AG04449 (cell line): ENCODE results near the gene MRNIP.

Source experiments
- CTCF ChIA-PET: fragments of 350-600 bp; formaldehyde crosslinking; extraction: SDS; loops from one replicate; lab custom pipeline; 2021; ENCODE audit warnings: antibody characterized with exemption; lab: Yijun Ruan, JAX
- POLR2A ChIA-PET: fragments of 400-600, 350-600 bp; formaldehyde crosslinking; extraction: SDS; loops from one replicate; lab custom pipeline; 2020; ENCODE audit warnings: antibody characterized with exemption, inconsistent platforms; lab: Yijun Ruan, JAX
- DNase-seq: peaks from one replicate; pipeline ENCODE4 v3.0.0-alpha.2; 2010; ENCODE audit warnings: low read depth, low spot score
- H3K4me3 ChIP-seq: 2 replicates; pipeline ENCODE4 v1.5.1; 2011; ENCODE audit warnings: low read depth, mild to moderate bottlenecking, control low read depth, low read length
- CTCF ChIP-seq: IDR thresholded peaks from one replicate; pipeline ENCODE4 v1.5.1; 2011; ENCODE audit warnings: mild to moderate bottlenecking, moderate library complexity, low read length, control low read depth, inconsistent platforms; ENCODE audit not compliant: insufficient read depth; ENCODE audit errors: missing control alignments

The MRNIP gene

DNA sequence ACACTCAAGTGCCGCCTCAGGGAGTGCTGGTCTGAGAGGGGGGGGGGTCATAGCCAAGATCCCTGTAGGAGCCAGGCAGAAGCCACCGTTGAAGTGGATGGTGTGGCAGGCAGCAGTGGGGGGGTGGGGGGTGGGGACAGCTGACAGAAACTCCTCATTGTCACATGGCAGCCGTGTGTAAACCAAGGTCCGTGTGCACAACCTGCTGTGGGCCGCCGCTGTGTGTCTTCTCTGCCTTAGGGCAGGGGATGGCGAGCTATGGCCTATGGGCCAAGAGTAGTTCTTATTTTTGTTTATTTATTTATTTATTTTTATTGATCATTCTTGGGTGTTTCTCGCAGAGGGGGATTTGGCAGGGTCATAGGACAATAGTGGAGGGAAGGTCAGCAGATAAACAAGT, 24.5 kb downstream of the MRNIP start:
- H3K4me3 ChIP-seq: no peak overlapping the region
- no peak for DNase-seq
- ChIA-PET POLR2A (interaction anchor here (0.8 kb wide), 1 partner anchor 14 kb away, joined by 3 read pairs; the partner anchor contains the start of gene SQSTM1), CTCF (no interaction called here)
- no peak for TF ChIP-seq CTCF

DNA sequence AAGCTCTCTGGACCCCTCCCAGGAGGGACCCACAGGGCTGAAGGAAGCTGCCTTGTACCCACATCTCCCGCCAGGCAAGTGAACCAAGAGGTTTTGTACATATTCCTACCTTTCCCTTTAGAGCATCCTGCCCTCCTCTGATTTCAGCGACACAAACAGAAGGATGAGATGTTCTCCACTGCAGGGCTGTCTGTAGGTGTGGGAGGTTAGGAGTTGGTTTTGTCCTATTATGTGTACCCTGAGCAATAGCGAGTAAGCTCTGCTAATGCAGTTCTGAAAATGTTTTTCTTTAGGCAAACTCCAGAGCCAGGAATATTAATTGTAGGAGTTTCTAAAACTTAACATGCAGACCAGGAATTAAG, 24.9 kb downstream of the MRNIP start:
- POLR2A ChIA-PET: interaction anchor here (0.8 to 1.5 kb wide), 3 partner anchors 11 to 13 kb away, joined by 3 to 6 read pairs (median 3); partner anchors contain the start of gene SQSTM1
- no peak overlapping the region for H3K4me3 ChIP-seq
- no peak for TF ChIP-seq CTCF
- DNase-seq: no peak
- CTCF ChIA-PET: no interaction called here

DNA sequence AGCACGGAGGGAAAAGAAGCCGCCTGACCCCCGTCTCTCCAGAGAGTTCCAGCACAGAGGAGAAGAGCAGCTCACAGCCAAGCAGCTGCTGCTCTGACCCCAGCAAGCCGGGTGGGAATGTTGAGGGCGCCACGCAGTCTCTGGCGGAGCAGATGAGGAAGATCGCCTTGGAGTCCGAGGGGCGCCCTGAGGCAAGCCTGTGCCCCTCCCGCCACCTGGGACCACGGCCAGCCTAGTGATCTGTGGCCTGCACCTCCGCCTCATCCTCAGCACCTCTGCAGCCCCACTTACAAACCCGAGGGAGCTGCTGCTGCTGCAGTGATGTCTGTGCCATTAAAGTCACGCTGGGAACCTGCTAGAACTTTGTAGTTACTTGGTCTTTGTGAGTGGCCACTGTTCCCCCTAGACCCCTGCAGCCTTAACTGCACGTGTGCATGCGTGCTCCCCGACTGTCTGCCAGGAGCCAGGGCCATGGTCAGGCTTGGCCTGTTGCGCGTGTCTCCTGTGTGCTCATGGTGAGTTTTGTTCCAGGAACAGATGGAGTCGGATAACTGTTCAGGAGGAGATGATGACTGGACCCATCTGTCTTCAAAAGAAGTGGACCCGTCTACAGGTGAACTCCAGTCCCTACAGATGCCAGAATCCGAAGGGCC, 25.4 kb downstream of the MRNIP start:
- TF ChIP-seq CTCF: no peak
- POLR2A ChIA-PET: interaction anchor here (0.8 to 1.5 kb wide), 4 partner anchors 11 to 33 kb away, joined by 3 to 6 read pairs (median 3); partner anchors contain the start of gene SQSTM1
- no peak overlapping the region for H3K4me3 ChIP-seq
- no peak for DNase-seq
- CTCF ChIA-PET: no interaction called here

- no peak for TF ChIP-seq CTCF
- ChIA-PET POLR2A (interaction anchor here (1.2 to 3.1 kb wide), 4 partner anchors 10 to 34 kb away, joined by 3 to 15 read pairs (median 4); partner anchors contain the start of gene SQSTM1), CTCF (interaction anchor here (1.0 kb wide), 1 partner anchor 29 kb away, joined by 3 read pairs; no protein-coding TSS in a partner anchor)
- no peak for DNase-seq
- no peak overlapping the region for H3K4me3 ChIP-seq
Measured at GRCh38 chr5:179832039-179832745, 26.4 kb downstream of the MRNIP start.

- CTCF ChIA-PET: interaction anchor here (1.3 kb wide), 1 partner anchor 29 kb away, joined by 3 read pairs; no protein-coding TSS in a partner anchor
Measured at GRCh38 chr5:179830818-179831468, 27.7 kb downstream of the MRNIP start.

More at GRCh38 chr5:179830818-179831468, 27.7 kb downstream of the MRNIP start:
- no peak for DNase-seq
- POLR2A ChIA-PET: interaction anchor here (3.1 kb wide), 1 partner anchor 11 kb away, joined by 15 read pairs; the partner anchor contains the start of gene SQSTM1
- no peak for TF ChIP-seq CTCF
- no peak overlapping the region for H3K4me3 ChIP-seq
